AML-193 (cell line): ENCODE measurements around the gene CHST8.
"Not testable (repeated sequence)": the region's sequence is repeated elsewhere in the genome, so short reads cannot be mapped to it uniquely, and the experiment has no call there.

Source experiments
- DNase-seq, 2 experiments: peaks; one replicate each; lab custom pipeline; 2025; lab: John Stamatoyannopoulos, UW

CHST8 gene

GRCh38 chr19:33690378-33691029, 68.8 kb downstream of the CHST8 start:
- no peak for DNase-seq

- DNase-seq, result no peak
Observed at GRCh38 chr19:33691030-33691427, 69.3 kb downstream of the CHST8 start.

GRCh38 chr19:33691736-33692135, 70.0 kb downstream of the CHST8 start:
- DNase-seq, result no peak

GRCh38 chr19:33693678-33694077, 71.9 kb downstream of the CHST8 start:
- no peak for DNase-seq

- DNase-seq, result not testable (repeated sequence)
Observed at GRCh38 chr19:33695547-33695946, 73.8 kb downstream of the CHST8 start.

- DNase-seq, result no peak
Observed at GRCh38 chr19:33697766-33698165, 76.0 kb downstream of the CHST8 start.

- no peak for DNase-seq
Observed at GRCh38 chr19:33698576-33699435, 77.1 kb downstream of the CHST8 start.

GRCh38 chr19:33699754-33700407, 78.1 kb downstream of the CHST8 start:
- no peak for DNase-seq

GRCh38 chr19:33700408-33701013, 78.8 kb downstream of the CHST8 start:
- DNase-seq, result no peak

- DNase-seq, result no peak
Observed at GRCh38 chr19:33701565-33701964, 79.8 kb downstream of the CHST8 start.

- no peak for DNase-seq
Observed at GRCh38 chr19:33702606-33703437, 81.1 kb downstream of the CHST8 start.

GRCh38 chr19:33703438-33703750, 81.6 kb downstream of the CHST8 start:
- DNase-seq, result no peak

- no peak for DNase-seq
Observed at GRCh38 chr19:33703821-33704220, 82.1 kb downstream of the CHST8 start.

GRCh38 chr19:33704271-33704670, 82.5 kb downstream of the CHST8 start:
- DNase-seq, result no peak

GRCh38 chr19:33705090-33705847, 83.5 kb downstream of the CHST8 start:
- no peak for DNase-seq

GRCh38 chr19:33705860-33706259, 84.1 kb downstream of the CHST8 start:
- DNase-seq, result no peak

- no peak for DNase-seq
Observed at GRCh38 chr19:33706631-33707030, 84.9 kb downstream of the CHST8 start.

- no peak for DNase-seq
Observed at GRCh38 chr19:33712268-33712667, 90.5 kb downstream of the CHST8 start.

GRCh38 chr19:33713194-33713593, 91.4 kb downstream of the CHST8 start:
- DNase-seq, result no peak

GRCh38 chr19:33714149-33714548, 92.4 kb downstream of the CHST8 start:
- DNase-seq, result no peak

GRCh38 chr19:33715462-33715861, 93.7 kb downstream of the CHST8 start:
- no peak for DNase-seq
